ENCODE data around the gene HNRNPM. TPM values are rescaled to one million over a fixed set of nuclear protein-coding genes. Genes with fewer than 3 reads are reported as not detected.
"Not testable (repeated sequence)": the region's sequence is repeated elsewhere in the genome, so short reads cannot be mapped to it uniquely, and the experiment has no call there.

HNRNPM gene, protein sequence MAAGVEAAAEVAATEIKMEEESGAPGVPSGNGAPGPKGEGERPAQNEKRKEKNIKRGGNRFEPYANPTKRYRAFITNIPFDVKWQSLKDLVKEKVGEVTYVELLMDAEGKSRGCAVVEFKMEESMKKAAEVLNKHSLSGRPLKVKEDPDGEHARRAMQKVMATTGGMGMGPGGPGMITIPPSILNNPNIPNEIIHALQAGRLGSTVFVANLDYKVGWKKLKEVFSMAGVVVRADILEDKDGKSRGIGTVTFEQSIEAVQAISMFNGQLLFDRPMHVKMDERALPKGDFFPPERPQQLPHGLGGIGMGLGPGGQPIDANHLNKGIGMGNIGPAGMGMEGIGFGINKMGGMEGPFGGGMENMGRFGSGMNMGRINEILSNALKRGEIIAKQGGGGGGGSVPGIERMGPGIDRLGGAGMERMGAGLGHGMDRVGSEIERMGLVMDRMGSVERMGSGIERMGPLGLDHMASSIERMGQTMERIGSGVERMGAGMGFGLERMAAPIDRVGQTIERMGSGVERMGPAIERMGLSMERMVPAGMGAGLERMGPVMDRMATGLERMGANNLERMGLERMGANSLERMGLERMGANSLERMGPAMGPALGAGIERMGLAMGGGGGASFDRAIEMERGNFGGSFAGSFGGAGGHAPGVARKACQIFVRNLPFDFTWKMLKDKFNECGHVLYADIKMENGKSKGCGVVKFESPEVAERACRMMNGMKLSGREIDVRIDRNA
- 174 TPM for total RNA-seq

DNA sequence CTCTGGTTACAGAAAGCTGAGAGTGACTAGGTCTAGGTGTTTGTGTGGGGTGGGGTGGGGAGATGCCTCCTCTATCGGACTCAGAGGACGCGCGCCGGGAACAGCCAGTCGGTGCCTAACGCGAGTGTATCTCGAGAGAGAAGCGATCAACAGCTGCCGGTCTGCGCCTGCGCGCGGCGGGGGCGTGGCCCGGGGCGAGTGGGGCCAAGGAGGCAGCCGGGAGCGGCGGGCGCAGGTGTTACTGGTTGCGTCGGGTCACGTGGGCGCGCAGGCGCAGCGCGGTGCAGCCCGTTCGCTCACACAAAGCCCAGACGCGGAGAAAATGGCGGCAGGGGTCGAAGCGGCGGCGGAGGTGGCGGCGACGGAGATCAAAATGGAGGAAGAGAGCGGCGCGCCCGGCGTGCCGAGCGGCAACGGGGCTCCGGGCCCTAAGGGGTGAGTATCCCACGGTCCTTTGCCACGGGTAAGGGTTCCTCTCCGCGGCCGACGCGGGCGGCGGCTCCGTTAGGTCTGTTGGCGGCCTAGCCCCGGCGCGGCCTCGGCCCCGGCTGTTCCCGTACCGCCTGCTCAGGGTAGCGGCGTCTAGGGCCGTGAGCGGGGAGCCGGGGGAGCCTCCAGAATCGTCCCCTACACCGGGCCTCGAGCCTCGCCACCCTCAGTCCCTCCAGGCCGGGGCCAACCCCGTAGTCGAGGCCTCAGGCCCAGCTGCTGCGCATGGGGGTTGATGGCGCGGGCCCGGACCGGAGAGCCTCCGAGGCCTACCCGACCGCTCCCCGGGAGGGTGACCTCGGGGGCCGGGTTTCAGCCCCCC is at the start of gene HNRNPM:
TSS of gene HNRNPM (plus strand) at position 299 of the 811 bp plus-strand sequence. CDS start at position 323, 24 bp downstream.
- DNase-seq (ENCODE audit: low read depth in 2 of 3, low spot score in 2 of 3): peak; percentile 98 to 99 (median 98)

- DNase-seq (ENCODE audit: low read depth in 2 of 3, low spot score in 2 of 3): no peak
These were observed 49.1 kb upstream of the HNRNPM start for GRCh38 chr19:8395621-8396082.

- DNase-seq (ENCODE audit: low read depth in 2 of 3, low spot score in 2 of 3): no peak
These were observed 48.6 kb upstream of the HNRNPM start for GRCh38 chr19:8396185-8396562.

DNA sequence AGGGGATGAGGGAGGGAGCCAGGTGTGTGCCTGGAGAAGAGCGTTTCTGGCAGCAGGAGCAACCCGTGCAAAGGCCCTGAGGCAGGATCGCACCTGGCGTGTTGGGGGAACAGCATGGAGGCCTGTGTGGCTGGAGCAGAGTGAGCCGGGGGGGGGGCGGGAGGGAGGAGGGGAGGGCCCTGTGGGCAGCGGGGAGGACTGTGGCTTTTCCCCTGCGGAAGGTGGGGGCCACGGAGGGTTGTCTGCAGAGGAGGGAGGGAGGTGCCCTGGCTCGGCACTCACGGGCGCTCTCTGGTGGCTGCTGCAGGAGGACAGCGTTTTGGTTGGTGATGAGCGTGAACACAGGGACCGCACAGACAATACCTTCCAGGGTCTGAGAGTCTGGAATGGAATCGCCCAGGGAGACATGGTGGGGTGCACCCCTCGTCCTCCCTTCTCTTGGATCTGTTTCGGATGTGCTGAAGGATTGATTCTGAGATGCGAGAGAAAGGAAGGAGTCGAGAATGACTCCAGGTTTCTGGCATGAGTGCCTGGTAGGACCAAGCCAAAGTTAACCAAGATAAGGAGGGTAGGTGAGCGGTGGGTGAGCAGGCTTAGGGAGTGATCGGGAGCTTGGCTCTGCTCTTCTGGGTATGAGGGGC is 48.1 kb upstream of the HNRNPM start:
- peak; percentile 42 to 83 (median 63) for DNase-seq (ENCODE audit: low read depth in 2 of 3, low spot score in 2 of 3)

- no peak for DNase-seq (ENCODE audit: low read depth in 2 of 3, low spot score in 2 of 3)
These were observed 47.5 kb upstream of the HNRNPM start for GRCh38 chr19:8397271-8397670.

DNA sequence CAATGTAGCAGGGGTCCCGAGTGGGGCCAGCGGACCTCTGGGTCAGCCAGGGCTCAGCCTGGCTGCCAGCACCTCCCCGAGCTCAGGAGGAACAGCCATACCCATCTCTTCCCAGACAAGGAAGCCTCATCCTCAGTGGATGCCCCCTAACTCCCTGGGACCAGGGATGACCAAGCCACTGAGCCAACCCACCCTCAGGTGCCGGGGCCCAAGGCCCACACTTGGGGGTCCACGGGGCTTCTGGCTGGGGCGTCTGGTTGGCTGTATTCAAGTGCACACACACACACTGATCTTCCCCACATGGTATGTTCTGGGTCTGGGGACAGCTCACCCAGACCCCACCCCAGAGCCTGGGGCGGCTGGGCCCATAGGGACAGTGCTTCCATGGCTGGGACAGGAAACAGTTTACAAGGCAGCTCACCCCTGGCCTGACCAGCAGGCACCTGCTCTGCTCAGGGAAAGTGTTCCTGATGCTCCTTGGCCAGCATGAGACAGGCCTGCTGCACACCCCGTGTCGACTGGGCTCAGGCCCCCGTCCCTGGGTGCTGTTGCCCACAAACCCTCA is 46.9 kb upstream of the HNRNPM start:
- no peak for DNase-seq (ENCODE audit: low read depth in 2 of 3, low spot score in 2 of 3)

- no peak for DNase-seq (ENCODE audit: low read depth in 2 of 3, low spot score in 2 of 3)
These were observed 46.4 kb upstream of the HNRNPM start for GRCh38 chr19:8398311-8398771.

GRCh38 chr19:8399681-8400188 is 45.0 kb upstream of the HNRNPM start:
- no peak for DNase-seq (ENCODE audit: low read depth in 2 of 3, low spot score in 2 of 3)

- DNase-seq (ENCODE audit: low read depth in 2 of 3, low spot score in 2 of 3): no peak
These were observed 42.8 kb upstream of the HNRNPM start for GRCh38 chr19:8401981-8402411.

DNA sequence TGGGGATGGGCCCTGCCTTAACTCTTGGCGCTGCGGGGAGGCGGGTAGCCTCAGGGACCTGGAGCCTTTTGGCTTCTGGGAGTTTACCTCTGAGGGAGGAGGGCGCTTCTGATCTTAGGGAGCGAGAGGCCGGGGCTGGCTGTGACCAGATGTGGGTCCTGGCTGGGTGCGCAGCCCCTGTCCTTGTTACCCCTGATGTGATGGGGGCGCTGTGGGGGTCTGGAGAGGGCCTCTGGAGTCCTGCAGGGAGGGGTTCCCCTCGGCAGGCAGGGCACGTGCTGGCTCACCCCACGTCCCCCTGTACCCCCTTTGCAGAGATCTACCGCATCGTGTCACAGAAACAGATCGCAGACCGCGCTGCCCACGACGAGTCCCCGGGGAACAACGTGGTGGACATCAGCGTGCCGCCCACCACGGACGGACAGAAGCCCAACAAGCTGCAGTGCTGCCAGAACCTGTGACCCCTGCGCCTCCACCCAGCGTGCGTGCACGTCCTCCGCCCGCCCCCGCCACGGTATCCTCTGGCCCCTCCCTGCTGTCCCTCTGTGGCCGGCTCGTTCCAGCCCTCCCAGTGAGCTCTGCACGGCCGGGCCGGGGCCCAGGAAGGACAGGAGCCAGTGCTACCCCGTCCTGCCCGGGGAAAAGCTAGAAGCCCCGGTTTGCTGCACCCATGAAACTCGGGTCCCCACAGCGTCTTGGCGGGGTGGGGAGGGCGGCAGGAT is 41.5 kb upstream of the HNRNPM start:
- DNase-seq (ENCODE audit: low read depth in 2 of 3, low spot score in 2 of 3): no peak

GRCh38 chr19:8403820-8404109 is 41.0 kb upstream of the HNRNPM start:
- DNase-seq (ENCODE audit: low read depth in 2 of 3, low spot score in 2 of 3): no peak

- DNase-seq (ENCODE audit: low read depth in 2 of 3, low spot score in 2 of 3): no peak
These were observed 40.2 kb upstream of the HNRNPM start for GRCh38 chr19:8404391-8405151.

DNA sequence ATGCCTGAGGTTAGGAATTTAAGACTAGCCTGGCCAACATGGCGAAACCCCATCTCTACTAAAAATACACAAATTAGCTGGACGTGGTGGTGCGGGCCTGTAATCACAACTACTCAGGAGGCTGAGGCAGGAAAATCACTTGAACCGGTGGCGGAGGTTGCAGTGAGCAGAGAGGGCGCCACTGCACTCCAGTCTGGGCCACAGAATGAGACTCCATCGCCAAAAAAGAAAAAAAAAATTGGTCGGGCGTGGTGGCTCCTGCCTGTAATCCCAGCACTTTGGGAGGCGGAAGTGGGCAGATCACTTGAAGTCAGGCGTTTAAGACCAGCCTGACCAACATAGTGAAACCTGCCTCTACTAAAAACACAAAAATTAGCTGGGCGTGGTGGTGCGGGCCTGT is 34.1 kb upstream of the HNRNPM start:
- not testable (repeated sequence) for DNase-seq (ENCODE audit: low read depth in 2 of 3, low spot score in 2 of 3)

DNA sequence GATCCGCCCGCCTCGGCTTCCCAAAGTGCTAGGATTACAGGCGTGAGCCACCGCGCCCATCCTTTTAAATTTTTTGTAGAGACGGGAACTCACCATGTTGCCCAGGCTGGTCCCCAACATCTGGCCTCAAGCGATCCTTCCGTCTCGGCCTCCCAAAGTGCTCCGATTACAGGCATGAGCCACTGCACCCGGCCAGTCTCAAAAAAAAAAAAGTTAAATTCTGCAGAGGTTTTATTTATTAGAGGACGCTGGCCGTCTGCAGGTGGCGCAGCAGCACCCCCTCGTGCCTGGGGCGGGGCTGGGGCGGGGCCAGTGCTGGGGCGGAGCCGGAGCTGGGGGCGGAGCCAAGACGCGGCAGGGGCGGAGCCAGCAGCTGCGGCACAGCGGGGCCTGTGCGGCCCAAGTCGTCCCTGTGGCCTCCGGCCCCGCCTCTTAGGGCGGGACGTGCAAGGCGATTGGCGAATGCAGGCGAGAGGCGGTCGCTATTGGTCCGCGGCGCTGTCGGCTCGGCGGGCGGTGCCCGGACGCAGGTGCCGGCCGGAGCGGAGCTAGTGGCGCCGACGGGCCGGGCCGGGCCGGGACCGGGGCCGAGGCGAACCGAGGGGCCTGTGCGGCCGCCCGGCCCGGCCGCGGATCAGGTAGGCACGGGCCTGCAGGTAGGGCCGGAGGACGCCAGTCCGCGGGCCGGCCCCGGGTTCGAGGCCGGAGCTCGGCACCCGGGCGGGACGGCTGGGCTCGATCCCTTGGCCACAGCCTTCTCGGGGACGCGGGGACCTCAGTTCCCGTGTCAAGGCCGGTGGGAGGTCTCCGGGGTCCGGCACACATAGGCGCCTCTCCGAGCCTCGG is 31.8 kb upstream of the HNRNPM start, which contains the start of gene MARCHF2:
TSS of gene MARCHF2 (plus strand) at position 523 of the 846 bp plus-strand sequence. CDS start 8,536 bp downstream, outside the sequence.
- DNase-seq (ENCODE audit: low read depth in 2 of 3, low spot score in 2 of 3): peak; percentile 95 to 97 (median 97)

DNA sequence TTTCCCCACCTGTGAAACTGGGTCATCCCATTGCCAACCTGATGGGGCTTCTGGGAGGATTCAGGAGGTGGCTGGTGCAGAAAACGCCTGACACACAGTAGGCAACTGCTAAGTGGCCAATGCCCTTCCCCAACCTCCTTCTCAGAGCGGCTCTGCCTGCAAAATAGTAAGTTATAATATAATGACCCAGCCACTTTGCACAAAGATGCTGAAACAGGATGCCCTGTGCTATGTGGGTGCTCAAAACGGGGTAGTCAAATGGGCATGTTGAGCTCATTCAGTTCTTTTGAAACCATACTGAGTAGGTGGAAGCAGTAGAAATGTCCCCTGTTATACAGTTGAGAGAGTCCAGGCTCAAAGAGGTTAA is 31.2 kb upstream of the HNRNPM start:
- peak in 1 of 3 donors; percentile 9 for DNase-seq (ENCODE audit: low read depth in 2 of 3, low spot score in 2 of 3)

DNA sequence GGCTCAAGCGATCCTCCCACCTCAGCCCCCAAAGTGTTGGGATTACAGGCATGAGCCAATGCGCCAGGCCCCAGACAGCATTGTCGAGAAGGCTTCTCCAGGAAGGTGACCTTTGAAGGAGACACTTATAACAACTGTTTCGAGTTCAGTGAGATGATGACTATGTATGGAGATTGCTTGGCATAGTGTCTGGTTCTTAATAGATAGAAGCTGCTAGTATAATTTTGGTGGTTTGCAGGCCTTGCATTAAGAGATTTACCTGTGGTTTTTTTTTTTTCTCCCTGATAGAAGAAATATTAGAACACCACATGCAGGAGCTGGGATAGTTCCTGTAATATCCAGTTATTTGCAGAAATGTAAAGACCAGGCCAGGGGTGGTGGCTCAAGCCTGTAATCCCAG is 28.0 kb upstream of the HNRNPM start:
- no peak for DNase-seq (ENCODE audit: low read depth in 2 of 3, low spot score in 2 of 3)

Data from hematopoietic multipotent progenitor cell (in vitro differentiated cells).